Heart left ventricle (tissue), 13 donors: ENCODE results near the gene PLCXD1.

ENCODE experiments used
- POLR2A ChIP-seq, 2 donors: fragments of 450-650 bp; IDR thresholded peaks; one replicate each; pipeline ENCODE4 v1.6.1; 2017; ENCODE audit warnings: antibody characterized with exemption in 2 of 2, mild to moderate bottlenecking in 2 of 2, moderate library complexity in 2 of 2
- TF ChIP-seq, protein P1 (sequence below), 12 donors: fragments of 200-600 bp; sonication (generic) in 4 of 12; IDR thresholded peaks; one replicate each; pipeline versions ENCODE4 v1.5.0 to v1.8.0; 2018 to 2022; ENCODE audit warnings: antibody characterized with exemption in 12 of 12, mild to moderate bottlenecking in 5 of 12
- donor health status: ischemic (EF 13 %, LVEDD 7.1; RV severe dilation, severe dysfunction).
- donor health status: DM: no; HTN: yes; CAD: no.
- donor health status: DM: no; HTN: no; CAD: no.
- donor health status: ischemic (EF 25% LVEDD 6.9; RV normal size, moderate dysfunction).
- donor health status: ischemic (EF 25% LVEDD 5.7; RV mildly dilated, moderate dysfunction).
- donor health status: ischemic (EF 35%, LVEDD 5.7; RV mildly dilated, moderate dysfunction).
- donor health status: nonischemic (EF 11% LVEDD 7.7; RV severe dilation, severe dysfunction).
- donor health status: DM: yes; HTN: yes; CAD: no.
- donor health status: PGD.
- donor health status: ischemic (EF 29% LVEDD 5.4; RV normal size, mild dysfunction).
- donor health status: nonischemic (EF 23%, LVEDD 6.1; RV moderate dilation, normal function).

DNA sequence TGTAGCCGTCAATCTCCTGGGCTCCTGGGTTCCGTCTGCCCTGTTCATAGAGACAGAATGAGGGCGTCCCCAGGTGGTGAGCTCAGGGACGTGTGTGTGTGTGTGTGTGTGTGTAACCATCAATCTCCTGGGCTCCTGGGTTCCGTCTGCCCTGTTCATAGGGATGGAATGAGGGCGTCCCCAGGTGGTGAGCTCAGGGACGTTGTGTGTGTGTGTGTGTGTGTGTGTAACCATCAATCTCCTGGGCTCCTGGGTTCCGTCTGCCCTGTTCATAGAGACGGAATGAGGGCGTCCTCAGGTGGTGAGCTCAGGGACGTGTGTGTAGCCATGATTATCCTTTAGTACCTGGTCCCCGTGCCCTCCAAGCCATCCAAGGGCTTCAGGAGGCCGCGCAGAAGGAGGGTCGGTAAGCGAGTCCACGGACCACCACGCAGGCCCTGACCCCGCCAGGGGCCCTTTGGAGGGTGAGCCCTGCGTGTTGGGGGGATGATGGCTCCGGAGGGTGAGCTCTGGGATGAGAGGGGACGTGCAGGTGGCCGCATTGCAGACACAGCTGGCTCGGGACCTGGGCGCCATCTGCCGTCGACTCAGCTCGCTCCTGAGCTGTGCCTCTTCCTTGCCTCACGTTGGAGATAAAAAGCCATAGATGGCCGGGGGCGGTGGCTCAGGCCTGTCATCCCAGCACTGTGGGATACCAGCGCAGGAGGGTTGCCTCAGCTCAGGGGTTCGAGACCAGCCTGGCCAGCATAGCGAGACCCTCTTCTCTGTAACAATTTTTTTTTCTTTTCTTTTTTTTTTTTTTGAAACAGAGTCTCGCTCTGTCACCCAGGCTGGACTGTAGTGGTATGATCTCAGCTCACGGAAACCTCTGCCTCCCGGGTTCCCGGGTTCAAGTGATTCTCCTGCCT is 42.8 kb downstream of the PLCXD1 start:
- TF ChIP-seq POLR2A (IDR thresholded peaks at IDR 0.05), result no peak
- TF ChIP-seq, protein P1, sequence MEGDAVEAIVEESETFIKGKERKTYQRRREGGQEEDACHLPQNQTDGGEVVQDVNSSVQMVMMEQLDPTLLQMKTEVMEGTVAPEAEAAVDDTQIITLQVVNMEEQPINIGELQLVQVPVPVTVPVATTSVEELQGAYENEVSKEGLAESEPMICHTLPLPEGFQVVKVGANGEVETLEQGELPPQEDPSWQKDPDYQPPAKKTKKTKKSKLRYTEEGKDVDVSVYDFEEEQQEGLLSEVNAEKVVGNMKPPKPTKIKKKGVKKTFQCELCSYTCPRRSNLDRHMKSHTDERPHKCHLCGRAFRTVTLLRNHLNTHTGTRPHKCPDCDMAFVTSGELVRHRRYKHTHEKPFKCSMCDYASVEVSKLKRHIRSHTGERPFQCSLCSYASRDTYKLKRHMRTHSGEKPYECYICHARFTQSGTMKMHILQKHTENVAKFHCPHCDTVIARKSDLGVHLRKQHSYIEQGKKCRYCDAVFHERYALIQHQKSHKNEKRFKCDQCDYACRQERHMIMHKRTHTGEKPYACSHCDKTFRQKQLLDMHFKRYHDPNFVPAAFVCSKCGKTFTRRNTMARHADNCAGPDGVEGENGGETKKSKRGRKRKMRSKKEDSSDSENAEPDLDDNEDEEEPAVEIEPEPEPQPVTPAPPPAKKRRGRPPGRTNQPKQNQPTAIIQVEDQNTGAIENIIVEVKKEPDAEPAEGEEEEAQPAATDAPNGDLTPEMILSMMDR (IDR thresholded peaks at IDR 0.05), result peak in 4 of 12 donors; percentile 12 to 29 (median 20)
